ENCODE data around the gene SOX5.
A peak's percentile ranks its signal among the peaks of the same experiment; 100 is the strongest.
"Not testable (repeated sequence)": the region's sequence is repeated elsewhere in the genome, so short reads cannot be mapped to it uniquely, and the experiment has no call there.

SOX5 gene

DNA sequence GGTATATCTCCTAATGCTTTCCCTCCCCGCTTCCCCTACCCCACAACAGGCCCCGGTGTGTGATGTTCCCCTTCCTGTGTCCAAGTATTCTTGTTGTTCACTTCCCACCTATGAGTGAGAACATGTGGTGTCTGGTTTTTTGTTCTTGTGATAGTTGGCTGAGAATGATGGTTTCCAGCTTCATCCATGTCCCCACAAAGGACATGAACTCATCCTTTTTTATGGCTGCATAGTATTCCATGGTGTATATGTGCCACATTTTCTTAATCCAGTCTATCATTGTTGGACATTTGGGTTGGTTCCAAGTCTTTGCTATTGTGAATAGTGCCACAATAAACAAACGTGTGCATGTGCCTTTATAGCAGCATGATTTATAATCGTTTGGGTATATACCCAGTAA lies 239.1 kb downstream of the SOX5 start:
- H3K9me3 ChIP-seq (ENCODE audit: control insufficient read depth, low read length); H3K27ac ChIP-seq (ENCODE audit: insufficient read depth, low read depth, low read length, poor library complexity, severe bottlenecking); H3K27me3 ChIP-seq (ENCODE audit: control insufficient read depth, insufficient read depth, low read length, poor library complexity, severe bottlenecking); H3K36me3 ChIP-seq (ENCODE audit: control insufficient read depth, insufficient read depth, low read length); H3K4me3 ChIP-seq (ENCODE audit: insufficient read depth, low read depth, low read length): not testable (repeated sequence)
- 100% methylated on average over 1 to 2 of the region's 4 CpGs for WGBS, 2 experiments
- peaks cover 10% of the 10 kb centered on the region for H3K4me1 ChIP-seq (ENCODE audit: control insufficient read depth, insufficient read depth, low read length)

DNA sequence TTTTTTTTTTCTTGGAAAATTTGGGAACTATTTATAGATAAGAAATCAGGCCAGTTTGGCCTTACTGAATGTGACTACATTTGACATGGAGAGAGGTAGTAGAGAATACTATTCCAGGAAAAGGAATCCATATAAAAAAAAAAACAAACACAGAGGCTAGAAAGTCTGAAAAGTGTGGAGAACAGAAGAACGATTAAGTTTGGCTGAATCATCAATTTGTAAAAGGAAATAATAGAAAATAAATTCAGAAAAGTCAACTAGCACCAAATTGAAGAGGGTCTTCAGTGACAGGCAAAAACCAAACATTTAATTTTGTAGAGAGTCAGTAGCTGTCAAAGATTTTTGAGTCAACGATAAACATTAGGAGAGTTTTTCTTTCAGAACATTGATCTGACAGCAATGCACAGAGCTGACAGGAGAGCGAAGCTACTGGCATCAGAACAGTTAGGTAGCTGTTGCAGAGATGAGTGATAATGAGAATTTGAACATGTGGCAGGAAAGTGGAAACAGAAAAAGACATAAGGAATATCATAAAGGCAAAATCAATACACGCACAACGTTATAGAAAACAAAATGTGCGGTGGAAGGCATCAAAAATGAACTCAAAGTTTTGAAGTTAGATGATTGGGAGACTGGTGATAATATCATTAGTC lies 241.2 kb downstream of the SOX5 start:
- Histone ChIP-seq H3K27ac (ENCODE audit: insufficient read depth, low read depth, low read length, poor library complexity, severe bottlenecking) (no peak overlapping the region), H3K9me3 (ENCODE audit: control insufficient read depth, low read length) (no peaks in the 10 kb centered on the region), H3K4me3 (ENCODE audit: insufficient read depth, low read depth, low read length) (no peak overlapping the region), H3K27me3 (ENCODE audit: control insufficient read depth, insufficient read depth, low read length, poor library complexity, severe bottlenecking) (no peaks in the 10 kb centered on the region), H3K36me3 (ENCODE audit: control insufficient read depth, insufficient read depth, low read length) (no peaks in the 10 kb centered on the region), H3K4me1 (ENCODE audit: control insufficient read depth, insufficient read depth, low read length) (peaks cover 14% of the 10 kb centered on the region)
- WGBS, 2 experiments: 95 to 99% methylated on average over 6 of the region's 6 CpGs

DNA sequence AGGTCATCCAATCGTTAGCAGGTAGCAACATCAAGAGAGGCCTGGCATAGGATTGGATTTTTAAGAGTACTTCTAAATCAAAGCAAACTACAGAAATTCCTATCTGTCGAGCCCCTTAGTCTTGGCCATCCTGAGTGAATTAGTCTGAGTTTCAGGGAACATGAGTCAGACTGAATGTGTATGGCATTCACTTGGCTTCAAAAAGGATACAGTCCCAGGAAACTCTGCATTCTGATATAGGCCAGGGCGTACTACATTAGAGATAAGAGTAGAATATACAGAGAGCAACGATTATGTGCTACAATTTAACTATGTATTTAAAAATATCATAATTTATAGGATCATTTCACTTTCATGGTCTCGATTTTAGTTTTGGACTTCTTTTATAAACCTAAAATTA lies 242.2 kb downstream of the SOX5 start:
- H3K27me3 ChIP-seq (ENCODE audit: control insufficient read depth, insufficient read depth, low read length, poor library complexity, severe bottlenecking): no peaks in the 10 kb centered on the region
- WGBS, 2 experiments: 87 to 91% methylated on average over 2 to 4 of the region's 5 CpGs
- H3K9me3 ChIP-seq (ENCODE audit: control insufficient read depth, low read length): no peaks in the 10 kb centered on the region
- H3K36me3 ChIP-seq (ENCODE audit: control insufficient read depth, insufficient read depth, low read length): no peaks in the 10 kb centered on the region
- no peak overlapping the region for H3K27ac ChIP-seq (ENCODE audit: insufficient read depth, low read depth, low read length, poor library complexity, severe bottlenecking)
- H3K4me3 ChIP-seq (ENCODE audit: insufficient read depth, low read depth, low read length): no peak overlapping the region
- H3K4me1 ChIP-seq (ENCODE audit: control insufficient read depth, insufficient read depth, low read length): peaks cover 14% of the 10 kb centered on the region

DNA sequence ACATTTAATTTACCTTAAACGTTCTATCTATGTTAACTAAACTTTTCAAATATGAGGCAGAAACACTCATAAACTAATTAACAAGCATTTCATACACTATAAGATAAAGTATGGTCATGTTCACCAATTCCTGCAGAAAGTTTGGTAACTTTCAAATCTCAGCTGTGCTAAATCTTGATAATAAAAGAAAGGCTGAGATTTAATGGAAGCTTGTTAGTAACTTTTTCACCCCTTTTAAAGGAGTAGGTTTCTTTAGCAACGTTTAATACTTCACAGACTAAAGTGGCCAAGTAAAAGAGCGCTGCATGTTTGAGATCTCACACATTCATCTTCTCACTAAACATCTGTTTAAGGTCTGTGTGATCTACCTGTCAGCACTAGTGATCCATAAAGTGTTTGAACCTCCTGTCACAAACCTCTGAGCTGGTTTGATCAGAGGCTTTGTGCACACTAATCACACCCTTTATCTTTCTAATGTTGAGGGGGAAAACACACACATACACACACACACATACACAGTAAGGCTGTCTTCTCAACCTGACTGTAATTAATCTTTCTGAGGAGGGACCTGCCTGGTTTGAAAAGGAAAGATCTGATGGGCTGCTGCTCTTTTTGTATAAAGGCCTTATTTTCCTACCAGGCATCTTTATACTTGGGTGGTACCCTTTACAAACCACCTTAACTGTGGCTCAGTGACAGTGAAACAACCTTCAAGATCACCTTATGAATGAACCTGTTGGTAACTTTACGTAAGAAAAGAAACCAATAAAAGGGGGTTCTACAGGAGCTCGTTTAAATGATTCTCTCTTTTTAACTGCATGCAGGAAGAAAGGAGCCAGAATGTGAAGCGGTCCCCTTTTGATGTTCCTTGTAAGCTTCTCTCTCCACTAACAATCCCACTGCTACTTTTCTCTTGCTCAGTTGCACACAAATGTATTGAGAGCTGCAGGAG lies 244.2 kb downstream of the SOX5 start:
- peaks cover 14% of the 10 kb centered on the region for H3K4me1 ChIP-seq (ENCODE audit: control insufficient read depth, insufficient read depth, low read length)
- no peaks in the 10 kb centered on the region for H3K9me3 ChIP-seq (ENCODE audit: control insufficient read depth, low read length)
- peak overlapping the region; percentile 61 for H3K27ac ChIP-seq (ENCODE audit: insufficient read depth, low read depth, low read length, poor library complexity, severe bottlenecking)
- 41 to 49% methylated on average over 5 to 6 of the region's 6 CpGs for WGBS, 2 experiments
- no peaks in the 10 kb centered on the region for H3K27me3 ChIP-seq (ENCODE audit: control insufficient read depth, insufficient read depth, low read length, poor library complexity, severe bottlenecking)
- H3K4me3 ChIP-seq (ENCODE audit: insufficient read depth, low read depth, low read length): no peak overlapping the region
- no peaks in the 10 kb centered on the region for H3K36me3 ChIP-seq (ENCODE audit: control insufficient read depth, insufficient read depth, low read length)

DNA sequence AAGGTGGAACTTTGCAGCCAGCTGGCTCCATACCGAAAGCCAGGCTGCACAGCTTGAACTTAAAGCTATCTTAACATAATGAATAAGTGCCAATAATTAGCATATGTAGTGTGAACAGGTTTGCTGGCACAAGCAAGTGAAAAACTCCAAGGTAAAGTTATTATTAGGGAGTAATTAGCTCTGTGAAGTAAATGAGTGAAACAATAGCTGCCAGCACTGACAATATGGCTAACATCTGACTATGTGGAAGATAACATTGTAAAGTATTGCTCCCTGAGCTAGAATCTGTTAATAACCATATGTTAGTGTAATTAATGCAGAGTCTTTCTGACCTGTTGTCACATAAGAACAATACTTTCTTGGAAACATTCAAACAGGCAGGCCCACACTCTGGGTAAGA lies 246.4 kb downstream of the SOX5 start:
- H3K4me3 ChIP-seq (ENCODE audit: insufficient read depth, low read depth, low read length): no peak overlapping the region

GRCh38 chr12:23699031-23699430 lies 250.4 kb downstream of the SOX5 start:
- Histone ChIP-seq H3K9me3 (ENCODE audit: control insufficient read depth, low read length) (no peaks in the 10 kb centered on the region), H3K27me3 (ENCODE audit: control insufficient read depth, insufficient read depth, low read length, poor library complexity, severe bottlenecking) (no peaks in the 10 kb centered on the region), H3K36me3 (ENCODE audit: control insufficient read depth, insufficient read depth, low read length) (no peaks in the 10 kb centered on the region), H3K27ac (ENCODE audit: insufficient read depth, low read depth, low read length, poor library complexity, severe bottlenecking) (no peak overlapping the region), H3K4me1 (ENCODE audit: control insufficient read depth, insufficient read depth, low read length) (no peaks in the 10 kb centered on the region), H3K4me3 (ENCODE audit: insufficient read depth, low read depth, low read length) (no peak overlapping the region)

More for the DNA sequence above, 246.4 kb downstream of the SOX5 start:
- 75 to 86% methylated on average over 1 of the region's 1 CpG for WGBS, 2 experiments
- no peaks in the 10 kb centered on the region for H3K9me3 ChIP-seq (ENCODE audit: control insufficient read depth, low read length)
- no peaks in the 10 kb centered on the region for H3K36me3 ChIP-seq (ENCODE audit: control insufficient read depth, insufficient read depth, low read length)
- no peaks in the 10 kb centered on the region for H3K27me3 ChIP-seq (ENCODE audit: control insufficient read depth, insufficient read depth, low read length, poor library complexity, severe bottlenecking)
- peaks cover 14% of the 10 kb centered on the region for H3K4me1 ChIP-seq (ENCODE audit: control insufficient read depth, insufficient read depth, low read length)
- no peak overlapping the region for H3K27ac ChIP-seq (ENCODE audit: insufficient read depth, low read depth, low read length, poor library complexity, severe bottlenecking)

GRCh38 chr12:23694920-23695319 lies 254.6 kb downstream of the SOX5 start:
- Histone ChIP-seq H3K27me3 (ENCODE audit: control insufficient read depth, insufficient read depth, low read length, poor library complexity, severe bottlenecking) (no peaks in the 10 kb centered on the region), H3K4me3 (ENCODE audit: insufficient read depth, low read depth, low read length) (no peak overlapping the region), H3K27ac (ENCODE audit: insufficient read depth, low read depth, low read length, poor library complexity, severe bottlenecking) (no peak overlapping the region), H3K4me1 (ENCODE audit: control insufficient read depth, insufficient read depth, low read length) (no peaks in the 10 kb centered on the region), H3K36me3 (ENCODE audit: control insufficient read depth, insufficient read depth, low read length) (no peaks in the 10 kb centered on the region), H3K9me3 (ENCODE audit: control insufficient read depth, low read length) (no peaks in the 10 kb centered on the region)
- 81 to 93% methylated on average over 2 of the region's 2 CpGs for WGBS, 2 experiments

GRCh38 chr12:23694307-23694706 lies 255.2 kb downstream of the SOX5 start:
- no peak overlapping the region for H3K27ac ChIP-seq (ENCODE audit: insufficient read depth, low read depth, low read length, poor library complexity, severe bottlenecking)
- no peaks in the 10 kb centered on the region for H3K27me3 ChIP-seq (ENCODE audit: control insufficient read depth, insufficient read depth, low read length, poor library complexity, severe bottlenecking)
- H3K4me1 ChIP-seq (ENCODE audit: control insufficient read depth, insufficient read depth, low read length): no peaks in the 10 kb centered on the region
- H3K9me3 ChIP-seq (ENCODE audit: control insufficient read depth, low read length): no peaks in the 10 kb centered on the region
- H3K4me3 ChIP-seq (ENCODE audit: insufficient read depth, low read depth, low read length): no peak overlapping the region
- H3K36me3 ChIP-seq (ENCODE audit: control insufficient read depth, insufficient read depth, low read length): no peaks in the 10 kb centered on the region

DNA sequence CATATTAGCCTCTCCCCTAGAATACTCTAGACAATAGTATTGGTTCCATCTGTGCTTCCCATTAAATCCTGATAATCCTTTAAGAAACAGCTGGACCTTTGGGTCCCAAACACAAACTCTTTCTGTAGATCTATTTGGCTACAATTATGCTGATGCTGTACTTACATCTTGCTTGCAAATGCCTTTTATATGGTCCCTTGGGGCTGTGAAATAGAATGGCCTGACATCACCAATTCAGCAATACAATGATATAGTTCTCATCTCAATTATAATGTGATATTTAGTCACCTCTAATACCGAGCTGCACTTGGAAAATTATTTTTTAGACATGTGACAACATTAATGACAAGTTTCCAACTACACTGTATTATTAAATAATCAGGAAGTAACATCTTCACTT lies 261.5 kb downstream of the SOX5 start:
- WGBS, 2 experiments: 80 to 100% methylated on average over 1 of the region's 1 CpG
- H3K36me3 ChIP-seq (ENCODE audit: control insufficient read depth, insufficient read depth, low read length): no peaks in the 10 kb centered on the region
- H3K9me3 ChIP-seq (ENCODE audit: control insufficient read depth, low read length): no peaks in the 10 kb centered on the region
- no peaks in the 10 kb centered on the region for H3K27me3 ChIP-seq (ENCODE audit: control insufficient read depth, insufficient read depth, low read length, poor library complexity, severe bottlenecking)
- no peak overlapping the region for H3K27ac ChIP-seq (ENCODE audit: insufficient read depth, low read depth, low read length, poor library complexity, severe bottlenecking)
- H3K4me1 ChIP-seq (ENCODE audit: control insufficient read depth, insufficient read depth, low read length): peaks cover 8% of the 10 kb centered on the region
- no peak overlapping the region for H3K4me3 ChIP-seq (ENCODE audit: insufficient read depth, low read depth, low read length)

DNA sequence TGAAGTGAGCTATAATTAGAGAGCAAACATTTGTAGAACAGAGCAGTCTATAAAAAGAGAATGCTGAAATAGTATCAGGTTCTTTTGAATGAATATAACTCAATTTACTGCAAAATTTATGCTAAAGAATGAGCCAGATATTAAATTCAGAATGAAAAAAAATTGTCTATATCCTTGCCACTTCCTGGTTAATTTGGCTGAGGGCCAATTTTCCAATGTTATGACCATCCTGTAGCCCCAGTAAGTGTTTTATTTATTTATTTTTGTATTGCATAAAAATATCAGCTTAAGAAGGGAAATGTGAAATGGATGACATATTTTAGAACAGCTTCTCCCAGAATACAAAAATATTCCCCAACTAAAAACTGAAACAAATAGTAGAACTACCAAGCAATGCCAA lies 263.4 kb downstream of the SOX5 start:
- no peak overlapping the region for H3K27ac ChIP-seq (ENCODE audit: insufficient read depth, low read depth, low read length, poor library complexity, severe bottlenecking)
- H3K36me3 ChIP-seq (ENCODE audit: control insufficient read depth, insufficient read depth, low read length): no peaks in the 10 kb centered on the region
- H3K4me1 ChIP-seq (ENCODE audit: control insufficient read depth, insufficient read depth, low read length): peaks cover 8% of the 10 kb centered on the region
- no peaks in the 10 kb centered on the region for H3K9me3 ChIP-seq (ENCODE audit: control insufficient read depth, low read length)
- H3K4me3 ChIP-seq (ENCODE audit: insufficient read depth, low read depth, low read length): no peak overlapping the region
- no peaks in the 10 kb centered on the region for H3K27me3 ChIP-seq (ENCODE audit: control insufficient read depth, insufficient read depth, low read length, poor library complexity, severe bottlenecking)
